Sigmoid colon (tissue), 4 donors: ENCODE measurements around the gene CHTF8.

Experiments
- EP300 ChIP-seq, 4 donors: sonication (generic); formaldehyde crosslinking; IDR thresholded peaks; one replicate each; pipeline ENCODE4 v1.6.1; 2017; ENCODE audit warnings: antibody characterized with exemption in 4 of 4
- TF ChIP-seq, protein P1 (sequence below), 4 experiments: fragments of 450-650 bp in 3 of 4; fragments of 200-600 bp in 1 of 4; IDR thresholded peaks; one replicate each; pipeline ENCODE4 v1.5.1; 2016 to 2019; ENCODE audit warnings: antibody characterized with exemption in 4 of 4, mild to moderate bottlenecking in 3 of 4, moderate library complexity in 2 of 4

GRCh38 chr16:69119536-69119935, 12.9 kb downstream of the CHTF8 start:
- no peak for TF ChIP-seq EP300 (IDR thresholded peaks at IDR 0.05)
- TF ChIP-seq, protein P1, sequence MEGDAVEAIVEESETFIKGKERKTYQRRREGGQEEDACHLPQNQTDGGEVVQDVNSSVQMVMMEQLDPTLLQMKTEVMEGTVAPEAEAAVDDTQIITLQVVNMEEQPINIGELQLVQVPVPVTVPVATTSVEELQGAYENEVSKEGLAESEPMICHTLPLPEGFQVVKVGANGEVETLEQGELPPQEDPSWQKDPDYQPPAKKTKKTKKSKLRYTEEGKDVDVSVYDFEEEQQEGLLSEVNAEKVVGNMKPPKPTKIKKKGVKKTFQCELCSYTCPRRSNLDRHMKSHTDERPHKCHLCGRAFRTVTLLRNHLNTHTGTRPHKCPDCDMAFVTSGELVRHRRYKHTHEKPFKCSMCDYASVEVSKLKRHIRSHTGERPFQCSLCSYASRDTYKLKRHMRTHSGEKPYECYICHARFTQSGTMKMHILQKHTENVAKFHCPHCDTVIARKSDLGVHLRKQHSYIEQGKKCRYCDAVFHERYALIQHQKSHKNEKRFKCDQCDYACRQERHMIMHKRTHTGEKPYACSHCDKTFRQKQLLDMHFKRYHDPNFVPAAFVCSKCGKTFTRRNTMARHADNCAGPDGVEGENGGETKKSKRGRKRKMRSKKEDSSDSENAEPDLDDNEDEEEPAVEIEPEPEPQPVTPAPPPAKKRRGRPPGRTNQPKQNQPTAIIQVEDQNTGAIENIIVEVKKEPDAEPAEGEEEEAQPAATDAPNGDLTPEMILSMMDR (IDR thresholded peaks at IDR 0.05) = no peak
